K562 (cell line): ENCODE measurements around the gene CD164L2. TPM values are rescaled to one million over a fixed set of nuclear protein-coding genes. Genes with fewer than 3 reads are reported as not detected.

Source experiments
- BACH1 ChIP-seq: fragments of 200-800 bp; sonication (Bioruptor generic); IDR thresholded peaks from 2 replicates; pipeline ENCODE4 v1.6.1; 2016; ENCODE audit warnings: missing genetic modification characterization, missing compliant biosample characterization
- CAMTA2 ChIP-seq: fragments of 250-450 bp; sonication (Bioruptor Pico); conservative IDR thresholded peaks from 2 replicates; pipeline ENCODE4 v1.5.1; 2022
- CEBPG ChIP-seq, 3 experiments: fragments of 200-800 bp in 1 of 3; sonication (Bioruptor generic) in 1 of 3; sonication (generic) in 1 of 3; formaldehyde crosslinking in 1 of 3; IDR thresholded peaks in 2 of 3; conservative IDR thresholded peaks in 1 of 3; 2 replicates each; pipeline versions ENCODE4 v1.6.1 to v1.8.0; 2016 to 2022; ENCODE audit warnings: missing compliant biosample characterization in 2 of 3, missing genetic modification characterization in 2 of 3, mild to moderate bottlenecking in 1 of 3, missing genetic modification reagents in 1 of 3
- CREBBP ChIP-seq: IDR thresholded peaks from one replicate; pipeline ENCODE4 v1.6.1; 2012; ENCODE audit warnings: low read depth, mild to moderate bottlenecking, control low read depth, inconsistent platforms, low read length
- FOSL1 ChIP-seq: fragments of 200-800 bp; sonication (Bioruptor generic); conservative IDR thresholded peaks from 2 replicates; pipeline ENCODE4 v1.6.1; 2016; ENCODE audit warnings: missing genetic modification characterization, missing compliant biosample characterization
- MXI1 ChIP-seq: IDR thresholded peaks from 2 replicates; pipeline ENCODE4 v1.6.1; 2011; ENCODE audit warnings: low read depth, mild to moderate bottlenecking, improper control_type of control experiment, low read length
- PURB ChIP-seq: sonication (generic); formaldehyde crosslinking; IDR thresholded peaks from 2 replicates; pipeline ENCODE4 v1.9.0; 2021; ENCODE audit warnings: low read depth, mild to moderate bottlenecking, missing genetic modification reagents
- SPI1 ChIP-seq: IDR thresholded peaks from 2 replicates; pipeline ENCODE4 v1.6.1; 2011; ENCODE audit warnings: low read depth, low read length, control low read depth, borderline replicate concordance
- SRSF9 ChIP-seq: fragments of 200-400 bp; formaldehyde crosslinking; IDR thresholded peaks from 2 replicates; pipeline ENCODE4 v1.6.1; 2017; ENCODE audit warnings: low read depth, low read length, borderline replicate concordance
- ZNF75A ChIP-seq: fragments of 450-650 bp; formaldehyde crosslinking; IDR thresholded peaks from 2 replicates; pipeline ENCODE4 v1.4.0; 2020; ENCODE audit warnings: mild to moderate bottlenecking
- polyA plus RNA-seq, 8 experiments: library from polyadenylated mRNA; depleted of rRNA in 4 of 8; stranded (reverse) in 5 of 8; unstranded in 3 of 8; fragments of >200 nt; fragmentation: Nextera tagmentation in 2 of 8; fragmentation: Illumina TruSeq in 1 of 8; extraction: Ambion mirVana in 2 of 8; extraction: Trizol in 1 of 8; gene quantifications; 2 replicates each; pipeline versions ENCODE4 v1.2.1 to v1.2.3, GENCODE V29; 2011 to 2014; ENCODE audit warnings: inconsistent platforms in 1 of 8, missing spikeins in 1 of 8
- total RNA-seq, 7 experiments: library from RNA; depleted of rRNA in 6 of 7; stranded (reverse); fragments of >200 nt in 6 of 7; fragmentation: Illumina TruSeq in 2 of 7; extraction: Trizol in 2 of 7; gene quantifications; 2 replicates each; pipeline versions ENCODE4 v1.2.1 to v1.2.3, GENCODE V29; 2011 to 2021; ENCODE audit warnings: low replicate concordance in 1 of 7
- TF ChIP-seq, protein P1 (sequence below), 2 experiments: IDR thresholded peaks in 1 of 2; conservative IDR thresholded peaks in 1 of 2; 2 replicates each; pipeline ENCODE4 v1.6.1; 2016; ENCODE audit warnings: low read depth in 2 of 2, mild to moderate bottlenecking in 1 of 2, missing compliant biosample characterization in 1 of 2, missing genetic modification characterization in 1 of 2, moderate library complexity in 1 of 2
- TF ChIP-seq, protein P2 (sequence below), 2 experiments: fragments of 450-650 bp in 1 of 2; sonication (generic) in 1 of 2; formaldehyde crosslinking in 1 of 2; IDR thresholded peaks; 2 replicates each; pipeline versions ENCODE4 v1.7.1 to v1.9.0; 2016 to 2022; ENCODE audit warnings: inconsistent platforms in 1 of 2, mild to moderate bottlenecking in 1 of 2, missing genetic modification reagents in 1 of 2
- TF ChIP-seq, protein P3 (sequence below), 2 experiments: fragments of 250-450 bp in 1 of 2; fragments of 450-650 bp in 1 of 2; sonication (Bioruptor Pico) in 1 of 2; IDR thresholded peaks; 2 replicates each; pipeline versions ENCODE4 v1.6.1 to v1.8.0; 2016 to 2021; ENCODE audit warnings: mild to moderate bottlenecking in 2 of 2, moderate library complexity in 2 of 2, missing compliant biosample characterization in 1 of 2, missing genetic modification characterization in 1 of 2

The CD164L2 gene
- total and polyA plus RNA-seq, 9 of the 15 experiments (the other 6 are each of a cell fraction or from before 2014, with no cell fraction given), result 0.08 to 0.92 (median 0.38) TPM; not detected in 1

DNA sequence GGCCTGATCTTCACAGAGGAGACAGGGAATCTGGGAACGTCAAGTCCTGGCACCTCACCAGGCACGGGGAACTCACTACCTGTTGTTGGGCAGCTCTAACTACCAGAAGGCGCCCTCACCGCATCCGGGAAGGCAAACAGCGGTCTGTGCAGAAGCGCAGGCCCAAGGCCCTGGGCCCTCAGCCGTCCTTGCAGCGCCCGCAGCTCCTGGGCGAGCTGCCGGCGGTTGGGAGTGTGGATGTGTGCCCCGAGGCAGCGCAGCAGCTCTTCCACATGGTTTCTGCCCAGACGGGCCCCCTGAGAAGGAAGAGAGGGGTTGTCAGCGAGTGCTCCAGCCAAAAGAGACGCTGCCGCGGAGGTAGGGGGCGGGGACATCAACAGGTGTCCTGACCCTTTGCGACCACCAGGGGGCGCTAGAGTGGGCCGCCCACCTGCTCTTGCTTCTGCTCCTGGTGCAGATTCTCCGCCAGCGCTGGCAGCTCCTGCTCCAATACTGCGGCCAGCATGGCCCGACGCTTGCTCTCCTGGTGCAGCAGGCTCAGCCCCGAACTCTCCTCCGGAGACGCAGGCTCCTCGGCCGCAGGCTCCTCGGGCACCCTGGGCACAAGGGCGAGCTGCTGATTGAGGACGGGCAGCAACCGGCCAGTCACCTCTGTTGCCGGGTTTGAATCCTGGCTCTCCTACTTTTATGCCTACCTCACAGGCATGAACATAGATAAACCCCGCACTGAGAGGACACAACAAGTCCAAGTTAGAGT, 25.7 kb downstream of the CD164L2 start (continued):
- no peak for TF ChIP-seq ZNF75A (CRISPR knock-in tag)
- no peak for TF ChIP-seq CAMTA2 (CRISPR knock-in tag)
- no peak for TF ChIP-seq SPI1
- no peak for TF ChIP-seq CREBBP
- TF ChIP-seq CEBPG (CRISPR knock-in tag; IDR thresholded peaks at IDR 0.05), result no peak
- no peak for TF ChIP-seq CEBPG (tag; conservative IDR thresholded peaks at IDR 0.05 in 1 of 2, IDR thresholded peaks at IDR 0.05 in 1 of 2)
- TF ChIP-seq PURB, result no peak
- TF ChIP-seq, protein P1, sequence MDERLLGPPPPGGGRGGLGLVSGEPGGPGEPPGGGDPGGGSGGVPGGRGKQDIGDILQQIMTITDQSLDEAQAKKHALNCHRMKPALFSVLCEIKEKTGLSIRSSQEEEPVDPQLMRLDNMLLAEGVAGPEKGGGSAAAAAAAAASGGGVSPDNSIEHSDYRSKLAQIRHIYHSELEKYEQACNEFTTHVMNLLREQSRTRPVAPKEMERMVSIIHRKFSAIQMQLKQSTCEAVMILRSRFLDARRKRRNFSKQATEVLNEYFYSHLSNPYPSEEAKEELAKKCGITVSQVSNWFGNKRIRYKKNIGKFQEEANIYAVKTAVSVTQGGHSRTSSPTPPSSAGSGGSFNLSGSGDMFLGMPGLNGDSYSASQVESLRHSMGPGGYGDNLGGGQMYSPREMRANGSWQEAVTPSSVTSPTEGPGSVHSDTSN (CRISPR knock-in tag; IDR thresholded peaks at IDR 0.05; ENCODE audit: low read depth), result no peak
- TF ChIP-seq, protein P1 (tag; conservative IDR thresholded peaks at IDR 0.05; ENCODE audit: low read depth), result no peak
- TF ChIP-seq, protein P2, sequence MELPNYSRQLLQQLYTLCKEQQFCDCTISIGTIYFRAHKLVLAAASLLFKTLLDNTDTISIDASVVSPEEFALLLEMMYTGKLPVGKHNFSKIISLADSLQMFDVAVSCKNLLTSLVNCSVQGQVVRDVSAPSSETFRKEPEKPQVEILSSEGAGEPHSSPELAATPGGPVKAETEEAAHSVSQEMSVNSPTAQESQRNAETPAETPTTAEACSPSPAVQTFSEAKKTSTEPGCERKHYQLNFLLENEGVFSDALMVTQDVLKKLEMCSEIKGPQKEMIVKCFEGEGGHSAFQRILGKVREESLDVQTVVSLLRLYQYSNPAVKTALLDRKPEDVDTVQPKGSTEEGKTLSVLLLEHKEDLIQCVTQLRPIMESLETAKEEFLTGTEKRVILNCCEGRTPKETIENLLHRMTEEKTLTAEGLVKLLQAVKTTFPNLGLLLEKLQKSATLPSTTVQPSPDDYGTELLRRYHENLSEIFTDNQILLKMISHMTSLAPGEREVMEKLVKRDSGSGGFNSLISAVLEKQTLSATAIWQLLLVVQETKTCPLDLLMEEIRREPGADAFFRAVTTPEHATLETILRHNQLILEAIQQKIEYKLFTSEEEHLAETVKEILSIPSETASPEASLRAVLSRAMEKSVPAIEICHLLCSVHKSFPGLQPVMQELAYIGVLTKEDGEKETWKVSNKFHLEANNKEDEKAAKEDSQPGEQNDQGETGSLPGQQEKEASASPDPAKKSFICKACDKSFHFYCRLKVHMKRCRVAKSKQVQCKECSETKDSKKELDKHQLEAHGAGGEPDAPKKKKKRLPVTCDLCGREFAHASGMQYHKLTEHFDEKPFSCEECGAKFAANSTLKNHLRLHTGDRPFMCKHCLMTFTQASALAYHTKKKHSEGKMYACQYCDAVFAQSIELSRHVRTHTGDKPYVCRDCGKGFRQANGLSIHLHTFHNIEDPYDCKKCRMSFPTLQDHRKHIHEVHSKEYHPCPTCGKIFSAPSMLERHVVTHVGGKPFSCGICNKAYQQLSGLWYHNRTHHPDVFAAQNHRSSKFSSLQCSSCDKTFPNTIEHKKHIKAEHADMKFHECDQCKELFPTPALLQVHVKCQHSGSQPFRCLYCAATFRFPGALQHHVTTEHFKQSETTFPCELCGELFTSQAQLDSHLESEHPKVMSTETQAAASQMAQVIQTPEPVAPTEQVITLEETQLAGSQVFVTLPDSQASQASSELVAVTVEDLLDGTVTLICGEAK (IDR thresholded peaks at IDR 0.05), result no peak
- TF ChIP-seq, protein P2 (CRISPR knock-in tag; IDR thresholded peaks at IDR 0.05), result no peak
- no peak for TF ChIP-seq SRSF9
- no peak for TF ChIP-seq BACH1 (tag)
- TF ChIP-seq, protein P3, sequence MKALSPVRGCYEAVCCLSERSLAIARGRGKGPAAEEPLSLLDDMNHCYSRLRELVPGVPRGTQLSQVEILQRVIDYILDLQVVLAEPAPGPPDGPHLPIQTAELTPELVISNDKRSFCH (CRISPR knock-in tag; IDR thresholded peaks at IDR 0.05), result no peak
- TF ChIP-seq, protein P3 (tag; IDR thresholded peaks at IDR 0.05), result no peak
- no peak for TF ChIP-seq MXI1
- no peak for TF ChIP-seq FOSL1
